SU-DHL-6 (cell line): ENCODE results near the gene HPCAL4.

Experiments
- EZH2phosphoT487 ChIP-seq: fragments of 200-600 bp; sonication (generic), shearing (Covaris generic); conservative IDR thresholded peaks from 2 replicates; pipeline ENCODE4 v1.6.1; 2018; ENCODE audit warnings: mild to moderate bottlenecking, antibody characterized with exemption, low read length, moderate library complexity, mixed read lengths
- TF ChIP-seq, protein P1 (sequence below): fragments of 200-600 bp; sonication (generic); IDR thresholded peaks from one replicate; pipeline ENCODE4 v1.5.1; 2017; ENCODE audit warnings: antibody characterized with exemption, mild to moderate bottlenecking, low read length, moderate library complexity; ENCODE audit not compliant: insufficient read depth, poor library complexity, severe bottlenecking

DNA sequence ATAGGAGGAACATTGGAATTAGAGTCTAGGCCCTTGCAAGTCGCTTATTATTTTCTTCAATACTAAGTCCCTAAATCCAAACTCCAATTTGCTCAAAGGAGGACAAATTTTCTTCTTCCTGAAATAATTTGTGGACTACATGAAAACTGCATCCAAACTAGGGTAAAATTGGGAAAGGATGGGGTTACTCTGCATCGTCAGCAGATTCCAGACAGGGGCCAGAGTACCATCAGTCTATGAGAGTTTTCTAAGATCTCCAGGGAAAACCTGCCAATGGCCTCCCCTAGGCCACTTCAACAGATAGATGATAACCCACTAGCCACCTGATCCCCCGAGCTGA lies 52.3 kb downstream of the HPCAL4 start:
- TF ChIP-seq, protein P1, sequence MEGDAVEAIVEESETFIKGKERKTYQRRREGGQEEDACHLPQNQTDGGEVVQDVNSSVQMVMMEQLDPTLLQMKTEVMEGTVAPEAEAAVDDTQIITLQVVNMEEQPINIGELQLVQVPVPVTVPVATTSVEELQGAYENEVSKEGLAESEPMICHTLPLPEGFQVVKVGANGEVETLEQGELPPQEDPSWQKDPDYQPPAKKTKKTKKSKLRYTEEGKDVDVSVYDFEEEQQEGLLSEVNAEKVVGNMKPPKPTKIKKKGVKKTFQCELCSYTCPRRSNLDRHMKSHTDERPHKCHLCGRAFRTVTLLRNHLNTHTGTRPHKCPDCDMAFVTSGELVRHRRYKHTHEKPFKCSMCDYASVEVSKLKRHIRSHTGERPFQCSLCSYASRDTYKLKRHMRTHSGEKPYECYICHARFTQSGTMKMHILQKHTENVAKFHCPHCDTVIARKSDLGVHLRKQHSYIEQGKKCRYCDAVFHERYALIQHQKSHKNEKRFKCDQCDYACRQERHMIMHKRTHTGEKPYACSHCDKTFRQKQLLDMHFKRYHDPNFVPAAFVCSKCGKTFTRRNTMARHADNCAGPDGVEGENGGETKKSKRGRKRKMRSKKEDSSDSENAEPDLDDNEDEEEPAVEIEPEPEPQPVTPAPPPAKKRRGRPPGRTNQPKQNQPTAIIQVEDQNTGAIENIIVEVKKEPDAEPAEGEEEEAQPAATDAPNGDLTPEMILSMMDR, result no peak
- TF ChIP-seq EZH2phosphoT487, result no peak
